ENCODE measurements around the gene PPP2R5C.

PPP2R5C gene

DNA sequence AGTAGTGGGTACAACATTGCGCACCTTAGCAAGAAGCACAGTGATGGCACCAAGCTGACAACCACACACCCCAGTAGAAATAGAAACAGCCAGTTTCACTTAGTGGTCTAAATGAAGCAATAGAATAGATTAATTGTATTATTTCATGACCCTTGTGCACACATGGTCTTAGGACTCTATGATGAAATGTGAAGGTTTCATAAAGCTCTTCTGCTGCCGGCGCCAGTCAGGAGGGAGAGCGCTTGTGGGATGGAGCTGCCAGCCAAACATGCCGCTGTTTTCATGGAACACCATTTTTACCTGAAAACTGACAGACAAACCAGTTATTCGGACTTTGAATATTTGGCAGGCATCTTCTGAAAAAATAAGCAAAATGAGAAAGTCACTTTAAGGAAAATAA, 100.0 kb downstream of the PPP2R5C start:
- no peak for DNase-seq

DNA sequence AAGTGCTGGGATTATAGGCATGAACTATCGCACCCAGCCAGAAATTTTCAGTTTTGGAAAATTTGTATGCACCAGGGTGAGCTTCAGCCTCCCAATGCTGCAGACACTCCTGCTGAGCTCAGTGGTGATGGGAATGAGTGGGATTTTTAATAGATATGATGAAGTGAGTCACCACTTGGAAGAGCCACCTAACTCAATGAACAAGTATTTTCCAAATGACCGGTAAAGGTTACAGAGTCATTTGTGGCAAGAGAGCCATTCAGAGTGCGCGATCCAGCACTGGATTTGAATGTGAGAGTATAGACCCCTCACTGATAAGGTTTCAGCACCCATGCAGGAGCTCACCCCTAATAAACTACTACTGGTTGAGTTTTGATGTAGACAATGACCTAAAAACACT, 100.7 kb downstream of the PPP2R5C start:
- no peak for DNase-seq

DNA sequence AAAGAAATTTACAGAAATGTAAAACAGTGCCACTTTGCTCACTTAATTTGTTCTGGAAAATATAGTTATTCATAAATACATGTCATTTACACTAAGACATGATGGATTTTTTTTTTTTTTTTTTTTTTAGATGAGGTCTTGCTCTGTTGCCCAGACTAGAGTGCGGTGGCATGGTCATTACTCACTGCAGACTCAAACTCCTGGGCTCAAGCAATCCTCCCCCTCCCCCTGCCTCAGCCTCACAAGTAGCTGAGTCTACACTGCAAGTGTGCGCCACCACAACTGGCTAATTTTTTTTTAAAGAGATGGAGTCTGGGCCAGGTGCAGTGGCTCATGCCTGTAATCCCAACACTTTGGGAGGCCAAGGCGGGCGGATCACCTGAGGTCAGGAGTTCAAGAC, 101.2 kb downstream of the PPP2R5C start:
- no peak for DNase-seq

DNA sequence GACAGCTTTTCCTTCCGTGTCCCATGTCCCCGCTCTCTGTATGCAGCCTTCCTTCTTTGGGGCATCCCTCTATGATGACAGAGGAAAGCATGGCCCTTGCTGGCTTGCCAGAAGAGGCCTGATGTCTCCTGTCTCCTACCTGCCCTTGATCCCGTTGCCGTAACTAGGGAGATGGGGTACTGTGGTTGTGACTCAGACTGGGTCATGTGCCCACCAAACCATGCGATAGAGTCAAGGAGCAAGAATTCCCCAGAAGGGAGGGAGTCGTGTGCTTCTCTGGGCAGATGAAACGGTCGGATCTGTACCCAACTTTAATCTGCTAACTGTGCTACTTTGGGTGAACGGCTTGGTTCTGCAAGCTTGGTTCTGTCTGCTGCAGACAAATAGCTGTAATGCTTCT, 103.8 kb downstream of the PPP2R5C start:
- no peak for DNase-seq

DNA sequence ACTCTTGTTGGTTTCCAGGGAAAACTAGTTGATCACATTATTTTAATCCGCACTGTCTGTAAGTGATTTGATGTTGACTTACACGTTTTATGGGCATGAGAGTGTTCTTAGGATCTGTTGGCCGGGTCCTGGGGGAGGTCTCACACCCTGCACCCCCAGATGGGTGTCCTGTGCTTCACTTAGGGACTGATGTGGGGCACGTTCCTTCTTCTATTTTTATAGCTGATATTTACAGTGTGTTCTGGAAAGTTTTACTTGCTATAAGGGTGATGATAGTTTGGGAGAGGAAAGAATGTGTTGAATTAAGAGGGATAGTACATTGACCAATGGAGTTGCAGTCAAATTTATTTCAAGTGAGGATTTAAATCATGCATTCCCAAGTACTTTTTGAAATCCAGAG, 106.3 kb downstream of the PPP2R5C start:
- no peak for DNase-seq

DNA sequence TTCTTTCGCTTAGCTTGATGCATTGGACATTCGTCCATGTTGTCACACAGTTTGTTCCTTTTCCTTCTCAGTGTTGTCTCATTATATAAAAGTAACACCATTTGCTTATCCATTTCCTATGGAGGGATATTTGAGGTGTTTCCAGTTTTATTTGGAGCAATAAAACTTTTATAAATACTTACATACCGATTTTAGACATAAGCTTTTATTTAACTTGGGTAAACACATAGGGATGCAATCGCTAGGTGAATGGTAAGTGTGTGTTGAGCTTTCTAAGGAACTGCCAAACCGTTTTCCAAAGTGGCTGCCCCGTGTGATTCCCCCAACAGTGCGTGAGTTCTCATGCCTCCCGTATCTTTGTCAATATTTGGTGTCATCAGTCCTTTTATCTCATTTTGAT, 107.7 kb downstream of the PPP2R5C start:
- DNase-seq = no peak

DNA sequence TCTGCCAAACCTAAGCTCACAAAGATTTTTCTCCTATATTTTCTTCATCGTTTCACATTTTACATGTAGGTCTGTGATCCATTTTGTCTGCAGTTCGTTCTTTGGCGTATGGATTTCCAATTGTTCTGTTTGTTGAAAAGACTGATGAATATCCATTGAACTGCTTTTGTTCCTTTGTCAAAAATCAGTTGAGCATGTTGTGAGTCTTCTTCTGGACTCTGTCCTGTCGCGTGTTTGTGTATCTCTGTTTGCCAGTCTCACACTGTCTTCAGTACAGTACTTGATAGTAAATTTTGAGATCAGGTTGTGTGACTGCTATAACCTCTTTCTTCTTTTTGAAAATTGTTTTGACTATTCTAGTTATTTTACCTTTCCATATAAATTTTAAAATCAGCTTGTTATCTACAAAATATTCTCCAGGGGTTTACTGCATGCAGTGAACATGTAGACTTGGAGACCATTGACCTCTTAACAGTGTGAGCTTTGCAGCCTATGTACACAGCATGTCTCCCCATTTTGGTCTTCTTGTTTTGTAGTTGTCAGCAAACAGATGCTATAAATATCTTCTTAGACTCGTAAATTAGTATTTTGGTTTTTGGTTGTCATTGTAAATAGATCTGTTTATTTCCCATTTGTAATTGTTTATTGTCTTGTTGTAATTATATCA, 108.9 kb downstream of the PPP2R5C start:
- no peak for DNase-seq

DNA sequence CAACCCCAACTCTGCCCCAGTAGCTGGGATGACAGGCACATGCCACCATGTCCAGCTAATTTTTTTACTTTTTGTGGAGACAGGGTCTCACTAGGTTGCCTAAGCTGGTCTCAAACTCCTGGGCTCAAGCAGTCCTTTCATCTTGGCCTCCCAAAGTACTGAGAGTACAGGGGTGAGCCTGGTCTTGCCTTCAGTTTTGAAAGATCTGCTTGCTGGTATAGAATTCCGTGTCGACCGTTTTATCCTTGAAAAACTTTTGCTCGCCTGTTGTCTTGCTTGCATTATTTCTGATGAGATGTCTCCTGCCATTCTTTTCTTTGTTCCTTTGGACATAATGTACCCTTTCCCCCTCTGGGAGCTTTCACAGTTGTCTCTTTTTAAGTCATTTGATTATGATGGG, 110.8 kb downstream of the PPP2R5C start:
- DNase-seq = no peak

DNA sequence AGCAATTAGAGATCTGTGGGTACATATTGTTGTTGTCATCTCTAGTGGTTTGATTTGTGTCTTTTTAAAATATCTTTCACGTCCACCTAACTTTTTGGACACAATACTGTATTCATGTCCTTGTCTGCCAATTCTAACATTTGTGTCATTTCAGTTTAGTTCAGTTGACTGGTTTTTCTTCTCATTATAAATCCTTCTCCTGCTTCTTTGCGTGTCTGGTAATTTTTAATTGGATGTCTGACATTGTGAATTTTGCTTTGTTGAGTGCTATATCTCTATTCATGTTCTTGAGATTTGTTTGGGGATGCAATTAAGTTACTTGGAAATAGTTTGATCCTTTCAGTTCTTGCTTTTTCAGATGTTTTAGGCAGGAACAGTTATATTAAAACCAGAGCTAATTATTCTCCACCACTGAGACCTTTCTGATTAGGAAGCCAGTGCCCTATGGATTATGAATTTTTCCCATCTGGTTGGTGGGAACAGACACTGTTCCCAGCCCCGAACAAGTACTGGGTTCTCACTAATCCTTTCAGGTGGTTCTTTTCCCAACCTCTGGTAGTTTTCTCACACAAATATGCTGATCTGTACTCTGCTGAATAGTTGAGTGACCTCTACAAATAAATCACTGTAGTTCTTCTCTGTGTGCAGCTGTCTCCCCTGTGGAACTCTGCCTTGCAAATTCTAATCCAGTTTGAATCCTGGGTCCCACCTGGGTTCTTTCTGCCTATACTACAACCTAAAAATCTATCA, 111.7 kb downstream of the PPP2R5C start:
- no peak for DNase-seq

DNA sequence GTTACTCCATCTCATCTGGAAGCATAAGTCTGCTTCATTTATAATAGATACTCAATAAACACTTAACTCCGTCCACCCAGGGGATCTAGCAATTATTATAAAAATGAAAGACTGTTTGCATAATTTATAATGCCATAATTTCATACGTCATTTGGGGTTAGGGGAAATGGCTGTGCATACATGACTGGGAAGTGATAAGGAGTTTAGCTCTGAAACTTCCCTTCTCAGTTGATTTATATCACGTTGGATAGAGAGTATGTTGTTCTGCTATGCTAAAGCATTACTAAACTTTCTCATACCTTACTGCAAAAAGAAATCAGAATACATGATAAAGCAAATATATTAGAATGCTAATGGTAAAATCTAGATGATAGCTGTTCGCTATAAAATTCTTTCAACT, 112.5 kb downstream of the PPP2R5C start:
- DNase-seq = no peak

DNA sequence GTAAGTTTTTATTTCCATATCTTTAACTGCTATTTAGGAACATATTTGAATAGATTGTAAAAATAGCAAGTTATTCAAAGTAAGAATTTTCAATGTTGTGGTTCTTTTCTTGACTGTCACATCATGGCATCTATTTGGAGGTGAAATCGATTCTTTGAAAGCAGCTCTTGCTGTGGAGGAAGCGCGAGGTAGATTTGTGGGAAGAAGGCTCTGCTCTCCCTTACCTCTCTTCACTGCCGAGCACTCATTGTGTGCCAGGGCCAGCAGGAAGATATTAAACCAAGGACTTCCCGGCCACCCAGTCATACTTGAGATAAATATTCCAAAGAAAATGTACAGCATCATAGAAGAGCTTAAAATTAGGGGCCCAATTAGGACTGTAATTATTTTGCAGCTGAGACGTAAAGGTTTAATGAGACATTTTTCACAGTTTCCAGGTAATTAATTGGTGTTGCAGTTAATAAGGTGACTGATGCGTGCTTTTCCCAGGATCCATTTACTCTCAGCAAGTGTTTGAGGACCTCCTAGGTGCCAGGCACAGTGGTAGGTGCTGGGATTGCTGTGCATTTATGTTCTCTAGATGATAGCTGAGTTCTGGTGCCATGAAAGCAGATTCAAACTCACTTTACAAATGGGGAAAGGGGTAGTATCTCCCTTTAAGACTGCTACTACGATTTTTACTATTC, 113.7 kb downstream of the PPP2R5C start:
- DNase-seq = no peak

DNA sequence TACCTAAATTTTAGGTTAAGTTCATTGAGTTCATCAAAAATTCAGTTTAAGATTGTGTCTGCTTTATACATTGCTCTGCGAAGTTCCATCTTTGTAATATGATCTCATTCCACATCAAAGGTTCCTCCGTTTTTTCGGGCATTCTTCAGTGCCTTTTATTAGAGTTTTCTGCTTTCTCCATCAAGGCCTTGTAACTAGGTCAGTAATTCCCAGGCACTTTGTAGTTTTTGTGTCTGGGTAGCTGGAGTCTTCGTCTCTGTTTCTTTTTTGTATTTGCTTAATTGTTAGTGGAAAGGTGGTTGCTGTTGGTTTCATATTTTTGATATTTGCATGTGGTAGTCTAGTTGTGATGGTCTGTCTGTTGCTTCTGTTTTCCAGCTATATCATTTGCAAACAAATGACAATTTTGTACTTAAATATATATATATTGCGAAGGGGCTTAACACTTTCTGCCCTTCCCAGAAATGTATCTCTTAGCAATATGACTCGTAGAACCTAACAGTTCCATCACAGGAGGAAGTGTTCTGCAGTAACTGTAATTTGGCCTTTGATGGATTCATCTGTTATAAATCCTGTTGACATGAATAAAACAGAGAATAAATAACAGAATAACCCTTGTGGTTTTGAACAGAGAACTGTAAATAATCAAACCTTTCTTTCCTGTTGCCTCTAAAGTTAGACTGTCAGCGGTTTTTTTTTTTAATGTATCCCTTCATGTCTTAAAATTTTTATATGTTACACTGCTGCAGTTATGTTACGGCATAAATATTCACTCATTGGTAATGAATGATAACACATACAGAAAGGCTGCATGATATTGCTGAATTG, 114.4 kb downstream of the PPP2R5C start:
- DNase-seq = no peak

DNA sequence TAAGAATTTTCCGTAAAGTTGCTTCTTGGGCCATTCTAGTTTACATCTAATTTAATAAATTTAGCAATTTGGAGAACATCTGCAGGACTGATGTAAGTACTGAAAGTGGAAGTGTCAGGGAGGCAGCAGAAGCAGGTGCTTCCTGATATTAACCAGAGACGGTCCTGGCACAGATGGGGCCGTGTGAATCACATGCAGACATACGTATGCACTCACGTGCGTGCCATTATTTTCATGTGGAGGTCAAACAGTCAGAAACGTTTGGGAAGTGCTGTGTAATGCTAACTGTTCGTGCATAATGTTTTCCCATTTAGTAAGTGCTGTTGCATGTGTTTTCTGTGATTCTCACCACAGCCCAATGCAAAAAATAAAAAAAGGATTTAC, 115.0 kb downstream of the PPP2R5C start:
- peak in 5 of 58 donors; percentile 26 to 43 (median 34) for DNase-seq

DNA sequence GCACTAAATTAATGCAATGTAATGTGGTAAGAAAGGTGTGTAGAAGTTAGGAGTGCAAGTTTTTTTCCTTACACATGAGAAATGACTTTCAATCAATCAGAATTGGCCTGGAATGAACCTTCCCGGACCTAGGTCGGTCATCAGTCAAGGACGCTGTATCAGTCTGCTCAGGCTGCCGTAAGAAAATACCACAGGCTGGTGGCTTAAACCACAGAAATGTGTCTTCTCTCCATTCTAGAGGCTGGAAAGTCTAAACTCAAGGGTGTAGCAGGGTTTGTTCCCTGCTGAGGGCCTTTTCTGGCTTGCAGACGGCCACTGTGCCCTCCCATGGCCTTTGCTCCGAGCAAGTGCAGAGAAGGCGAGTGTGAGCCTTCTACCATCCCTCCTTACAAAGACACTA, 116.3 kb downstream of the PPP2R5C start:
- DNase-seq = no peak

DNA sequence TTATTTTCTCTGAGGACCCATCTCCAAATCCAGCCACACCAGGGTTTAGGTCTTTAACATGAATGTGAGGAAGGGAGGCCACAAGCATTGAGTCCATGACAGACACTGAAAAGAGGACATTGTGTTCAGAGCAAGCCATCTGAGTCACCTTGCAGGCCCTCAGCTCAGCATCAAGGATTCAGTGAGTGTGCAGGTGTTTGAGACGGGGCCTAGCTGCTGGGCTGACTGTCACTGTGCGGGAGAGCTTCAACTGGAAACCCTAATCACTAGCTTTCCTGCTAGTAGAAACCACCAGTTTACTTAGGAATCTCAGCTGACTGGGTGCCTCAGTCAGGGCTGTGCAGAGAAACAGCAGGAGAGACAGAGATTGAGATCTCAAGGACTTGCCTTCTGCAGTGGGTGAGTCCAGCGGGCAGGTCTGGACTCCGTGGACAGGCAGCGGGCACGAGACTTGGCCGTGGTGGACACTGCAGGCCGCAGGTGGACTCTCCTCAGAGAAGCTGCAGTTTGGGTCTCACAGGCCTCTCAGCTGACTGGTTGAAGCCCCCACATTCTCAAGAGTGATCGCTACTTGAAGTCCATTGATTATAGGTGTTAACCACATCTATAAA, 116.8 kb downstream of the PPP2R5C start:
- no peak for DNase-seq

DNA sequence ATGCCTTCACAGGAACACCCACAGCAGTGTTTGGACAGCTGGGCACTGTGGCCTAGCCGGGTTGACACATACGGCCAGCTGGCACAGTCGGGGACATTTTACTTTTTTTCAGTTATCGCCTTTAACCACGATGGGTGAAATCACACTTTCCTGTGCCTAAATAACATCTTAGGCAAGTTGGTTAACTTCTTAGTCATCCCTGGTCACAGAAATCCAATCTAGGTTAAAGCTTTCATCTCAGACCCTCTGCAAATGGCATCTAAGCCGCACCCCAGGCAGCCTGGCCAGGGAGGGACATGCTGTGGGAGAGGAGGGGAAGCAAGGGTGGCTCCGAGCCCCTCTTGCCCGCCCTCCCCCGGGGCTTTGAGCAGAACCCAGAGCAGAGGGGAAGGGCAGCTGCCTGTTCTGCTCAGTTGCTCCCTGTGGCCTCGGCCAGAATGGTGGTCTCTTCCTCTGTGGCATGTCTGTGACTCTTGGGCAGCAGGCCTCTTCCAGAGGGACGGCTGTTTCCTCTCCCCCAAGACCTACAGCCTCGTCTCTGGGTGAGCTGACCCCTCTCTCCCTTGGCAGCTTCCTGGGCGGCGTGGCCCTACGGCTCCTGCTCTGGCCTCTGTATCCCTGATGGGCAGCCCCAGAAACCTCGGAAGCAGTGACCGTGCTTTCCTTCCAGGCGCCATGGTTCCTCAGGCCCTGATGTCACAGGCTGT, 117.5 kb downstream of the PPP2R5C start:
- DNase-seq = no peak

DNA sequence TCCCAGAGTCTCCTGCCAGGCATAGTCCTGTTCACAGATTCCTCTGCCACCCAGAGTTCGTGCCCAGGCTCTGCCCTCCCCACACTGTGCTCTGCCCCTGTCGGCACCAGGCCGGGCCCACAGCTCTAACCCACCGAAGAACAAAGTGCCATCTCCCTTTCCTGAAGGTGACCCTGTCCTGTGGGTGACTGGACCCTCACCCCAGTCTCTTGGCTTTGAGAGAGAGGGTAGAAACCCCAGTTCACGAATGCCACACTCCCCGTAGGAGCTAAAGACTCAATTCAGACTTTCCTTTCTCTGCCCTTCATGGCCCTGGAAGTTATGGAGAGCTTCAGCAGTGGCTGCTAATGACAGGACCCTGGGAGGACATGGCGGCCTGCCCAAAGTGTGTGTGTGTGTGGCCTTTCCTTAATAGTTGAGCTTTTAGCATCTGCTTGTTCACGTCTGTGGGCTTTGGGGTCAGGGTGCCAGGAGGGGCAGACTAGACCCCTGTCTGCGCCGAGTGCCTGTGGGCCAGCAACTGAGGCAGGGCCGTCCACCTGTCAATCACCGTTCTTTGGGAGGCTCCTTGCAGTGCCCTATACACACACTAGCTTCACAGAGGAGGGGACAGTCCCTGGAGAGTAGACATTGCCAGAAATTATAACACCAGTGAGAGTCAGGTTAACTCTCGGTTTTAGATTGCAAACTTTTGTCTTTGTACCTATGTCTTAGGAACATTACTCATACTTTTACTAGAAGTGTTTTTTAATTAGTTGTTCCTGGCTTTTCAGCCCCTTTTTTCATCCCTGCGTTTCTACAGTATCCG, 118.2 kb downstream of the PPP2R5C start:
- DNase-seq = no peak

DNA sequence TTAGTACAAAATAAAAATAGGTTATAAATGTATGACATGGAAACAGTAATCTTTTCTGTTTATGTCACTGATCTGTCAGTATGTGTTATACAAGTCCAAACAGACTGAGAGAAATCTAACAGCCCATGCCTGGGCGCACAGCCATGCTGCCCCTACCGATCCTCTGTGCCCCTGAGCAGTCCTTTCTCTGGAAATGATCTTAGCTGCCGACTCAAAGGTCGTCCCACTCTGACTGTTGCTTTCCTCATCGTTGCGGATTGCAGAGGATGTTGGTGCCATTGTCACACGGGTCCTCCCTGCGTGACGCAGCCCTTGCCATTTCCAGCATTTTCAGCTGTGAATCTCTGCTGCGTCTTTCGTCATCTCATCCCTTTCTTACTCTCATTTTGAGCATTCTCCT, 119.9 kb downstream of the PPP2R5C start:
- DNase-seq = no peak

DNA sequence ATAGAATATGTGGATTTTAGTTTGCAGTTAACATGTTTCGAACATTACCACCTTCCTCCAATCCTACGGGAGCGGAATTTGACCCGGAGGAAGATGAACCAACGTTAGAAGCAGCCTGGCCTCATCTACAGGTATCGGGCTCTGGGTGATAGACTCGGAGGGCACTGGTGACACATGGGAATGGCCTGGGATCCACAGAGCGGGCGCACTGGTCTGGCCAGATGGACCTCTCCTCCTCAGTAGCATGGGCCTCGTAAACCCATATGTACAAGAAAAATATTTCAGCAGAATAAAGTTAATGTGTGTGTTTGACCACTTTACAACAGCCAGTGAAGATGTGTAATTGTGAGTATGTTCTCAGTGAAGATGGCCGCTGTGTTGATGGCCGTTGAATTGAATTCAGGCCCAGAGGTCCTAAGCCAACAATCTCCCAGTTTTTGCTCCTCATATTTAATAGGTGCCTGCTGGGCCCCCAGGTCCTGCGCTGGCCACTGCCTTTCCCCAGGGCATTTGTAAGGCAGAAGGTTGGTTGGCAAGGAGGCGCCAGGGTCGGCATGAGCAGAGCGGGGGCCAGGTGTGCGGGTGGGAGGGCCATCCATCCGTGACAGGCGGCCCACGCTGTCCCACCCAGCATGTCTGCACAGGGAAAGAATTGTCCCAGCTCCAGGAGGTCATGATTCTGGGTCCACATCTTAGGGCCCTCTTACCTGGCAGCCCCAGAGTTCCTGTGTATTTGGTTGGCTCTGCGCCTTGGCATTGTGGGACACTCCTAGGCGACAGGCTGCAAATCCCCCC, 120.8 kb downstream of the PPP2R5C start:
- DNase-seq = no peak
